Fibroblast of the conjunctiva (primary cell): Measurements from ENCODE around the gene MAPK8IP2.
"Not testable (repeated sequence)": the region's sequence is repeated elsewhere in the genome, so short reads cannot be mapped to it uniquely, and the experiment has no call there.

Experiments used
- DNase-seq: peaks from one replicate; pipeline ENCODE4 v3.0.0-alpha.2; 2010; ENCODE audit warnings: low read depth

The MAPK8IP2 gene

DNA sequence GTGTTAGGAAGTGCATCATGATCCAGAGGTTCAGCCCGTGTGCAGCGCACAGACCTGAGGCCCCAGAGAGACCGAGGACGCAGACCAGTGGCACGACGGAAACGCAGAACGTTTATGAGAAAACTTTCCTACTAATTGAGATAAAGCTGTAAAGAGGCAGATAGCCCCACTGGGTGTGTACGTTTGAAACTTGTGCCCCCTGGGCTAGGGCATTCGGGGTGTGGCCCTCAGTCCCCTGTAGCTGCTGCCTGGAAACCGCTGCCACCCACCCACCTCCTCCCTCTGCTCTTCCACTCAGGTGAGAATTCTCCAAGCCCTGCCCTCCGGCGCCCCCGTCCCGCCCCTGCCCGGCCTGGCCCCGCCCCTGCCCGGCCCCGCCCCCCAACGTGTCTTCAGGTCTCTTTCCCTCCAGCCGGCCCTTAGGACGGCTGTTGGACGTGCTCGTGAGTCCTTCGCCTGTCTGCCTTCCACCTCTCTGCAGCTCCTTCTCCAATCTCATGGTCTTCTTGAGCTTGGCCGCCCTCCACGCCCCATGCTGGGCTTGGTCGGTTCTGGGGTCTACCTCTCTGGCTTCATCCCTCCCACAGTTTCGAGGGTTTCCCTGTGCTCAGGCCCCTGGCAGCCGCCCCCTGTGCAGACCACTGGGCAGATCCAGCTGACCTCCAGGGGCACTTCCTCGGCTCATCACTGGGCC lies 12.1 kb downstream of the MAPK8IP2 start:
- DNase-seq = no peak

DNA sequence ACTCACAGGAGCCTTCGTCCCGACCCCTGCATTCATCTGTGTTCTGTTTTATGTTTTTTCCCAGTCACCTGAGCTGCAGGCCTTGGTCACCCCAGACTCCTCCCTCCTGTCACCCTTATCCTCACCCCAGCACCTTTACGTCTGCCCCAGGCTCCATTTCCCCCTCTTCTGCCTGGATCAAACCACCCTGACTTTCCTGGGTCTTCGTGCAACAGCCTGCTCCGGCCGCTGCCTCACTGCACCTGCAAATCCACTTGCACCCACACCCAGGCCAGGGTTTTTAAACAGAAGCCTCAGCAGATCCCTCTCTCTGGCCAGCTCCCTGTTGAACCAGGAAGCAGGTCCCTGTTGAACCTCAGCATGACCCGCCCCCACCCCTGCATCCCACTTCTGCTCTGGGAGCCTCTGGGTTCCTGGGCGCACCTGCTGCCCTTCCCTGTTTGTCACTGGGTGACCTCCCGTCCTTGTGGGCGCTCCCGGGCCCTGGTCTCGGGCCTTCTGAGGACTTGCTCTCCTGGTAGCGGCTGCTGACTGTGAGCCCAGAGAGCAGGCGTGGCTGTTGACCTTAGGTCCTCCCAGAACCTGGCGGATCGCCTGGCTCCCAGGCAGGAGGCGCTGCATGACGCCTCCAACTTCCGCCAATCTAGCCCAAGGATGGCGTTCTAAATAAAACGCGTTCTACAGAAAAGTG lies 12.8 kb downstream of the MAPK8IP2 start:
- DNase-seq = no peak

DNA sequence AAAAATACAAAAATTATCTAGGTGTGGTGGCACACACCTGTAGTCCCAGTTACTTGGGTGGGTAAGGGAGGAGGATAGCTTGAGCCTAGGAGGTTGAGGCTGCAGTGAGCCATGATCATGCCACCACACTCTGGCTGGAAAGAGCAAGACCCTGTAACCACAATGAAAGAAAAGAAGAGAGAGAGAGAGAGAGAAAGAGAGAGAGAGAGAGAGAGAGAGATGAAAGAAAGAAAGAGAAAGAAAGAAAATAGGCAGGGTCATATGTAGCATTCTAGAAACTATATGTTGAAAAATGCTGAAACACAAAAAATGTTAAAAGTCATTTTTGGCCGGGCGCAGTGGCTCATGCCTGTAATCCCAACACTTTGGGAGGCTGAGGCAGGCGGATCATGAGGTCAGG lies 13.7 kb downstream of the MAPK8IP2 start:
- not testable (repeated sequence) for DNase-seq

DNA sequence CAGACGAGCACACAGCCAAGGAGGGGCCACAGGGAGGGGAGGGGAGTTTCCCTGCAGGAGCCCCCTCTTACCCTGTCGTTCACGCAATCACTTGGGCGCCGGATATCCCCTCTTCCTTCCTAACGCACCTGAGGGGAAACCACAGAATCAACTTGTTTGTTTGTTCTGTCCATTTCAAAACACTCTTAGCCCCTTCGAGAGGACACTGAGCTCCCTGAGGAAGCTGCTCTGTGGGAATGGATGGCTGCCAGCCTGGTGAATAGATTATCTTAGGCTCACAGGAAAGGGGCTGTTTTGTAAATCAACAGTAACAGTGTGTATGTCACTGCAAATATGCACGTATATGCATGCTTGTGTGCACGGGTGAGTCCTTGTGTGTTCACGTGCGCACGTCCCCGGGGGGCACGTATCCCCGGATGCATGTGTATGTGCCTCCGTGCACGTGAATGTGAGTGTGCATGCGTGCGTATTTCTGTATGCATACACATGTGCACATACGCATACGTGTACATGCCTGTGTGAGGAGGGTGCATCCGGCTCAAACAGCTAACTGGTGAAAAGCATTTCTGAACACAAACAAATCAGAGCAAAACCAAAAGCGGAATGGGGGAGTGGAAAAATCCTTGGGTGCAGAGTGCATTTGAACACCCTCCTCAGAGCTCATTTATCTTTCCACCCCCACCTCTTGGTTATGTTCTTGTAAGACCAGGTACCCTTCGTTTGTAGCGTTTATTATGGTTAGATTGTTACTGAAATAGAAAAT lies 20.2 kb downstream of the MAPK8IP2 start:
- no peak for DNase-seq

DNA sequence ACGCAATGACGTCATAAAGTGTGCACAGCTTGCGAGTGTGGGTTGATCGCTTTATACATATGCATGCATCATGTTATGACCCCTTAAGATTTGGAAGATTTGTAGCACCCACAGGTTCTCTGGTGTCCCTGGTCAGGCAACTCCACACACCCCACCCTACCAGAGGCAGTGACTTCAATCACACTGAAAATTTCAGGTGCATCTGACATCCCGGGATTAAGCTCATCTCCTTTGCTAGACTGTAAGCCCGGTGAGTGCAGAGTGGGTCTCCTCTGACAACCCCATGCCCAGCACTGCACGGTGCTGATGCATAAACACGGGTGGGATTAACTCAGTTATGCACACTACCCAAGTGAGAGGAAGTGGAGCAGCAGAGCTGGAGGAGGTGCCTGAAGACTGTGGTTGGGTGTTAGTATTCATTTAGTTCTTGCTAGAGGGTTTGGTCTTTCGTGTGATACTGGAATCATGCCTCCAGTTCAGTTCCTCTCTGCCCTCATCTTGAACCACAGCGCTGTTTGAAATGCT lies 20.8 kb downstream of the MAPK8IP2 start:
- no peak for DNase-seq

DNA sequence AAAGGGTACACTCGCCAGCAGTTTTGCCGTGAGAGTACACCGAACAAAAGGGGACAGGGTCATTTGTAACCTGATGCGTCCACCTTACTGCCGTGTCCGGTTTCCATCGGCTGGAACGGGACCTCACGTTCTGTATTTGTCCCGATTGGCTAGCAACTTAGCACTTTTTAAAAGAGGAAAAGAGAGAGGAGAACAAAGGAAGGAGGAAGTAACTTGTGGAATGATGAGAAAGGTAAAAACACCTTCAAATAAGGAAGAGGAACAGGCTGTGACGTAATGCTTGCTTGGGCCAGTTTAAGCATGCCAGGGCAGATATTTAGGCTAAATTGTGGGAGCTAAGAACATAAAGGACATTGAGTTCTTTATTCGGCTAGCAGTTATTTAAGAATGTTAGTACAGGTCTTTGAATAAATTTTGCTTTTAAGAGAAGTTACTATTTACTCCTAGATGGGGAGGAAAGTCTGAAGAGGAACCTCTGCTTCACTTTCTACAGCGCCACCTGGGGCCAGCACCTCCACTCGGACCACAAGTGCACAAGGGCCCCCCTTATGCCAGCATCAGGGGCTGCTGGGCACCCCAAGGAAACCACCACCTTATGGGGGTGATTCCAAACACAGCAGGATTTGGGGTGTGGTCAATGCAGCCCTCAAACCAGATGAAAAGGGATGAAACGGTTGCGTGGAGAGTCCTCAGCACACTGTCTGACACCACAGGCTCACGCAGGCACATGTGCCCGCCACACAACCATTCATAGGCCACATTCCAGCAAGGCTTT lies 21.5 kb downstream of the MAPK8IP2 start:
- no peak for DNase-seq

DNA sequence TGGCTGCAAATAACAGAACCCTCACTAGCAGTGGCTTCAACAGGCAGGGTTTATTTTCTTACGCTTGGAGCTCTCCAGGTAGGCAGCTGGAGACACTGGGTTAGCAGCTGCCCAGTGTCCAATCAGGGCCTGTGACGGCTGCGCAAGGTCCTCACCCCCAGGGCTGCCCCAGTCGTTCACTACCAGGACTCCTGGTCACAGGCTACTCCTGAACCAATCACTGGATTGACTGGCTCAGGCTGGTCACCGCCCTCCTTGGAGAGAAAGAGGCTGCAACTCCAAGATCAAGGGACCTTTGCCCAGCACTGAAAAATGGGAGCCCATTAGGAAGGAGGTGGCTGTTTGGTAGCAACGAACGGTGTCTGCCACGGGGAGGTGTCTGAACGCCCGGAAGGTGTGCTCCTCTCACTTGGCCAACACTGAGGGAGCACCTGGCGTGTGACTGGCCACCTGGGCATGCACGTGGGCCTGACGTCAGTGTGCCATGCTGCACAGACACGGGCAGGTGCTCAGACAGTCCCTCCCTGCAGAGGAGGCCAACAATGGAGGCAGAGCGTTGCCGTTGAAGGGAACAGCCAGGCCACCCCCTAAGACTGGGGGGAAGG lies 22.2 kb downstream of the MAPK8IP2 start:
- no peak for DNase-seq

DNA sequence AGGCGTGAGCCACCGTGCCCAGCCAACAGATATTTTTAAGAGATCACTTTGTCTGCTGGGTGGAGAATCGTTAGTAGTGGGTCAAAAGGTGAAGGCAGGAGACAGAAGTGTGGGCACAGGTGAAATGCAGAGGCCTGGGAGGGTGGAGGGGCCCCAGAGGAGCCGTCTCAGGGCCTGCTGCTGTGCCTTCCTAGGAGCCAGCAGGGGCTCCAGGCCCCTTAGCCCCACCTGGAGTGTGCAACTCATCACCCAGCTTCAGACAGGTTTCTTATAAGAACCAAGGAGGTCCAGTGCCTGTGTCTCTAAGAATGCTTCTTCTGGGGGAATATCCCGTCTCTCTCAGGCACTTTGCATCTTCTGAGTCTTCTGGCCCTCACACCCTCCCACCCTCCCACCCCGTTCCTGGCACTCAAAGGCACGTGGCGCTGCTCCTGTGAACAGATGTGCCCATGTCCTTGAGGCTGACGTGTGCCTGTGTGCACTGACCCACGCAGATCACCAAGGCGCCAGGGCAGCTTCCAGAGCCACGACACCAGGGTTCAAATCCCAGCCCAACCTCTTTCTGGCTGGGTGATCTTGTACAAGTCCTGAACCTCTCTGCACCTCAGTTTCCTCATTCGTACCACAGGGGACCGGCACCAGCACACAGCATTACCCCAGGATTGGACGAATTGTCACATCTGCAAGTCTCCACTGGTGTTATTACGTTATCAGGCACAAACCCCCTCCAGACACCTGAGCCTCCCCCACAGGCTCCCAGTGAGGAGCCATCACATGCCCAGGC lies 23.9 kb downstream of the MAPK8IP2 start:
- no peak for DNase-seq

DNA sequence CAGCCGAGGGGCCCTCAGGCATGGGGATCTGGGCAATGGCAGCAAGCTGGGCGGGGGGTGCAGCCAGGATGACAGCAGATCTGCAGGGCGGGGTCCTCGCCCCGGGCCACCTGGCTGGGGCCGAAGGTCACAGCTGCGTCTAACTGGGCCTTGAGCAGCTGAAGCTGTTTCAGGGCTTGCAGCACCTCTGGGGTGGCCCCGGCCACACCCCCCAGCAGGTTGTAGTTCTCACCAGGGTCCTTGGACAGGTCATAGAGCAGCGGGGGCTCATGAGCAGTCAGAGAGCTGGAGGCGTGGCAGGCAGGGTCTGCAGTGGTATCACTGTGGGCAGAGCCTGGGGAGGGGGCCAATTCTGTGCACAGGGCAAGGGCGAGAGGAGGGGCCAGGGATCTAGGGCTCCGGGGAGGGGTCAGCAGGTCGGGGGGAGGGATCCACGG lies 24.6 kb downstream of the MAPK8IP2 start:
- no peak for DNase-seq

DNA sequence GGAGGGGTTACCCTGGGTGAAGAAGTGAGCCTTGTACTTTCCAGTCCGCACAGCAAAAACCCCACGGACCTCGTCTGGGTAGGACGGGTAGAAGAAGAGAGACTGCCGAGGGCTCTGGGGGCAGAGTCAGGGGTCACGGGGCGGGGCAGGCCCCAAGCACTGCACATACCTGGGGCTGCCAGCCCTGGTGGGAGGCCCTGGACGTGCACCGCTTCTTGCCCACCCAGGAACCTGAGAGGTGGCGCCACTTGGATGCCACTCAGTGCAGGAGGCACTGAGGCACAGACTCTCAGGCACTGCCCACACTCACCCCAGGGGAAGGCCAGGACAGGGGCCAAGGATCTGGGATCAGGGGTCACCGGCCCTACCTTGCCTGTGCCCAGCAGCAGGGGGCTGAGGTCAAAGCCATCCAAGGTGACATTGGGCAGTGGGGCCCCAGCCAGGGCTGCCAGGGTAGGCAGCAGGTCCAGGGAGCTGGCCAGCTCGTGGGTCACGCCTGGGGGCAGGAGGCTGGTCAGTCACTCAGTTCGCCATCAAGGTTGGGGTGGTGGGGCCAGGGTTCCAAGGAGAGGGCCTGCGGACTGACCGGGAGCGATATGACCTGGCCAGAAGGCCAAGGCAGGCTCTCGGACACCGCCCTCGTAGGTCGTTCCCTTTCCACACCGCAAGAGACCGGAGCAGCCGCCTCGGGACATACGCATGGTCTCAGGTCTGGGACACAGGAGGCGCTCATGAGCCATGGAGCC lies 25.1 kb downstream of the MAPK8IP2 start:
- no peak for DNase-seq

DNA sequence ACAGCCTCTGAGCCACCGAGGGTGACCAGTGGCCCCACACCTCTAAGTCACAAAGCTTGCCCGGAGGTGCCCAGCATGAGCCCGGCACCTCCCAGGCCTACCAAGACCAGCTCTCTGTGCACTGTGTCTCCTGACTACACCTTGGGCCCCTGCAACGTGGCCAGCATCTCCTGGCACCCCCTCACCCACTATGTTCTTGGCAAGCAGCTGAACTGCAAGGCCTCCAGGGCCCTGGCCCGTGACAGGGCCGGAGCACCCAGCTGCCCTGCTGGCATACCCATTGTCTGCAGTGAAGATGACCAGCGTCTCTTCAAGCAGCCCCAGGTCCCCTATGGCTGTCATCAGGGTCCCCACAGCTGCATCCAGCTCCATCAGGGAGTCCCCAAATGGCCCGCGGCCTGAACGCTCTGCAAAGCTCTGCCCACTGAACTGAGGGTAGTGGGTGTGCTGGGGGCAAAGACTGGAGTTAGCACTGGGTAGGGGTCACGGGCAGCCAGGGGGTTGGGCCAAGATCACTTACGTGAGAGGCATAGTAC lies 25.8 kb downstream of the MAPK8IP2 start:
- no peak for DNase-seq

DNA sequence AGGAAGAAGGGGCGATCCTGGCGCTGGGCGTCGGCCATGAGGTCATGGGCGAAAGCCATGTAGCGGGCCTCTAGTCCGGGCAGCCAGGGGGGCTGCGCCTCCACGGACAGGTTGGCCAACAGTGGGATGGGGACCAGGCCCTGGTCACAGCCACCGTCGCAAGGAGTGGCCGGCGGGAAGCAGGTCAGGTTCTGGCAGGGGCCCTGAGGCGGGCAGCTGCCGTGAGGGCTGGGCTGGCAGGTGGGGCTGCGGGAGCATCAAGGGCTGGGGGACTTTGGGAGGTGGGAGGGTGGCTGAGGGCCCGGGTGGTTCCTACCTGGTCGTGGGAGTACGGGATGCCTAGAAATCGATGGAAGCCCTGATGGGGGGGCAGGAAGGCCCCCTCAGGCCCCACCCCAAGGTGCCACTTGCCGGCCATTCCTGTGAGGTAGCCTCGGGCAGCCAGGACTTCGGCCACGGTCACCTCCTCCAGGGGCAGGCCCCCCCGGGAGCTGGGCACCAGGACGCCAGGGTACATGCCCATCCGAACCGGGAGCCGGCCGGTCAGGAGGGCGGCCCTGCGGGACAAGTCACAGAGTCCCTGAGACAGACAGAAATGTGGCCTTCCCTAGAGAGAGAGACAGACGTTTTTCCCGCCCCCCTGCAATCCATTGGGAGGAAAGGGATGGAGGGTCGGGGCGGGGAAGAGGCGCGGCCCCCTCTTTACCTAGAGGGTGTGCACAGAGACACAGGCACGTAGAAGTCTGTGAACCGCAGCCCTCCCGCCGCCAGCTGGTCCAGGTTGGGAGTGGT lies 26.5 kb downstream of the MAPK8IP2 start:
- DNase-seq = no peak

DNA sequence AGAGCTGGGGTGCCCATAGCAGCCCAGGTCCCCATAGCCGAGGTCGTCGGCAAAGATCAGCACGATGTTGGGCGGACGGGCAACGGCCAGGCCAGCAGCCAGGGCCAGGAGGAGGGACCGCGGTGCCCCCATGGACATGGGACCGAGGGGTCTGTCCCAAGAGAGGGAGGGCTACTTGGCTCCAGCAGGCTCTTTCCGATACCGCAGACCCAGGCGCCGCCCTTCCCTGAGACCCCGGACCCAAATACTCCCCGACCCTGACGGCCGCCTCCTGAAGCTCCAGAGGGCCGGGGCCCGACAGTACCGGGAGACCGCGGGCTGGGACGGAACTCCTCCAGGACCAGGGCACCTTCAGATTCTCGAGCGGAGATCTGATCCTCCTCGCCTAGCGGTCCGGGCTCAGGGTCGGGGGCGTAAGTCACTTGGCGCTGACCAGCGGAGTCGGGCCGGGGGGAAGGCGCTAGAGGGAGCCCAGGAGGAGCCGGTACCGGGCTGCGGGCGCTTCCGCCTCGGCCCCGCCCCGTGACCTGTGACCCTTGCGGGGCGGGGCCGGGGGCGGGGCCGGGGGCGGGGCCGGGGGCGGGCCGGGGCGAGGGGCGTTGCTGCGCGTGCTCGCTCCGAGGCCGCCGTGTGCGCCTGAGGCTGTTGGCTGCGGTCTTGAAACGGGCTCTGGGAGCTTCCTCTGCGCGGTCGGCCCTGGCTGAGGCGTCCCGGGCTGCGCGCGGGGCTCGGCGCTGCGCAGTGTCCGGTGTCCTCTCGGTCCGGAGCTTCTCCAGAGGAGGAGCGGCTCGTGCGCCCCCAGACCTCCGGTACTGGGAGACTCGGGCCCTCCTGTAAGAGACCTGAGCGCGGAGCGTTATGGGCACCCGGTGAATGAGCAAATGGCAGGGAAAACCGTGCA lies 27.3 kb downstream of the MAPK8IP2 start, which contains the start of gene ARSA:
TSS of gene ARSA (minus strand) at position 511 of the 901 bp plus-strand sequence. CDS start at position 138, 373 bp downstream.
- DNase-seq = peak; percentile 63

DNA sequence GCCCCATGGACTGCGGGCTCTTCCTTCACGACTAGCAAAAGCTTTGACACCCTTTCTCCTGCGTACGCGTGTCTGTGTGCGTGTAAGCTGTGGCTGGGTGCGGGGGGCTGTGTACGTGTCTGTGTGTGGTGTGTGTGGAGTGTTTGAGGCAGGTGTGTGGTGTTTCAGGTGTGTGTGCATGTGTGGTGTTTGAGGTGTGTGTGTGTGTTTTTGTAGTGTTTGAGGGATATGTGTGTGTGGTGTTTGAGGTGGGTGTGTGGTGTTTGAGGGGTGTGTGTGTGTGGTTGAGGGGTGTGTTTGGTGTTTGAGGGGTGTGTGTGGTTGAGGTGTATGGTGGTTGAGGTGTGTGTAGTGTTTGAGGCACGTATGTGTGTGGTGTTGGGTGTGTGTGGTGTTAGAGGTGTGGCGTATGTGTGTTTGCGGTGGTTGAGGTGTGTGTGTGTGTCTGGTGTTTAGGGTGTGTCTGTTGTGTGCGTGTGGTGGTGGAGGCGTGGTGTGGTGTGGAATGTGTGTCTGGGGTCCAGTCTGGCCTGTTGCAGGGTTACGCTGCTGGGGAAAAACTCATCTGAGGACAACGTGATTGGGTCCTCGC lies 28.0 kb downstream of the MAPK8IP2 start:
- DNase-seq = no peak

DNA sequence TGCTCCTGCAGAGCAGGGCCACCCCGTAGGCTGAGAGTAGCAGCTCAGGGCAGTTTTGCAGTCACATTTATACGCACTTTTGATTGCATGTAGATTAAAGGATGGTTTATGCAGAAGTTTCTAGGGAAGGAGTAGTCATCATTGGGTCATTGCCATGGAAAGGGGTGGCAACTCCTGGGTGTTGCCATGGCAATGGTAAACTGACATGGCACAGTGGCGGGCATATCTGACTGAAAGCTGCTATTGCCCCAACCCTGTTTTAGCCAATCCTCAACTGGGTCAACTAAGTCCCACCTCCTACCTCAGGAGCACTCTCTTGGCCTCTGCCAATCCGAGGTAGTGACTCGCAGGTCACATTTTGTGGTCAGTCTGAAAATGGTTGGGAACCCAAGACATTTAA lies 29.8 kb downstream of the MAPK8IP2 start:
- DNase-seq = no peak

DNA sequence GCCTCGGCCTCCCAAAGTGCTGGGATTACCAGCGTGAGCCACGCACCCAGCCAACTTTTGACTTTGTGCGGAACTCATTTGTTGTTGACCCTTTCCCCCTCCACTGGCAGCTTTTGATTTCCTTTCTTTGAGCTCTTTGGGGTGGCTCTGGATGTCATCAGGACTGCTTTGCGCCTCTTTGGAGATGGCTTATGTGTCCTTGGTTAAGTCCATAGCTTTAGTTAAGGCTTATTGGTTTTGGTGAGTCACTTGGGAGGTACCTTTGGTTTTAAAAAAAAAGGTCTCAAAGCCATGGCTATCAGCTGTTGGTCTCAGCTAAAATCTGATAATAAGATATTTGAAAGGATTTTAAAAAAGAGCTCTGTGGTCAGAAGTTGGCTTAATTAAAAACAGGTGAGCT lies 32.5 kb downstream of the MAPK8IP2 start:
- DNase-seq = no peak

DNA sequence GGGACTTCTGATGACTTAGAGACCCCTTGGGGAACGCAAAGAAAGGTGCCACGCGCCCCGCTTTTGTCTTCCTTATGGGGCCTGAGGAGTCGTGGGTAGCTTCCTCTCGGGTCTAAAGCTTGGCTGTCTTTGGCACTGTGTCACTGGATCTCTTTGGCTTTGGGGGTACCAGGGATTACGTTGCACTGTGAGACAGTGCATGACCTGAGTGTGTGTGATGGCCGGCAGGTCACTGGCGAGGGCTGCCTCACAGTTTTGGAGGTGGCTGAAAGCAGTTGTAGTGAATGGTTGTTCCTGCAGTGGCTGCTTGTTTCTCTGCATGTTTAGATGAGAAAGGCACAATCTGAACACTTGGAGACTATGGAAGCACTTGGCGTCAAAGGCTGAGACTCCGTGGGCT lies 33.2 kb downstream of the MAPK8IP2 start:
- no peak for DNase-seq
